K562 (cell line): ENCODE measurements around the gene TBC1D2. TPM values are rescaled to one million over a fixed set of nuclear protein-coding genes. Genes with fewer than 3 reads are reported as not detected.

Experiments used
- ATAC-seq: fragments of 200-7000 bp; cut with Tn5 transposase; 3 replicates; pipeline ENCODE4 v1.9.1; 2020; ENCODE audit warnings: moderate library complexity
- BruUV-seq: library from RNA; stranded (reverse); fragments of 400-500 nt; replicated peaks from 2 replicates; lab custom pipeline; 2021; lab: Mats Ljungman, UMichigan
- CTCF ChIA-PET: fragments of 300-600 bp; formaldehyde crosslinking; extraction: SDS; loops from one replicate; lab custom pipeline; 2021; ENCODE audit warnings: low intra/inter-chr PET ratio; lab: Yijun Ruan, JAX
- POLR2A ChIA-PET: fragments of 300-600, 350-650 bp; sonication (Branson Sonifier 250); formaldehyde crosslinking; extraction: SDS; loops from one replicate; lab custom pipeline; 2021; ENCODE audit warnings: antibody characterized with exemption, inconsistent platforms; lab: Yijun Ruan, JAX
- DNase-seq, 4 experiments: peaks; one replicate each; pipeline versions ENCODE4 v3.0.0 to v3.0.0-alpha.2; 2011 to 2018; ENCODE audit warnings: low spot score in 3 of 4, mixed read lengths in 3 of 4; ENCODE audit errors: extremely low read depth in 1 of 4
- FAIRE-seq: peaks from 2 replicates; lab custom pipeline; 2011; peaks lifted over from hg19 to GRCh38; lab: Jason Lieb, UNC
- H2AFZ ChIP-seq: 2 replicates; pipeline ENCODE4 v1.6.0; 2011; ENCODE audit warnings: low read depth, low read length, control low read depth, inconsistent platforms
- H3K27ac ChIP-seq: fragments of 200-600 bp; 3 replicates; pipeline ENCODE4 v1.8.0; 2011; ENCODE audit warnings: low read depth, mild to moderate bottlenecking, control low read depth, inconsistent platforms, low read length, moderate library complexity, mixed read lengths; ENCODE audit errors: extremely low read depth
- H3K27me3 ChIP-seq, 2 experiments: fragments of 300-600 bp in 1 of 2; 2 replicates in 1 of 2; 3 replicates in 1 of 2; pipeline versions ENCODE4 v1.6.0 to v1.8.0; 2011; ENCODE audit warnings: inconsistent platforms in 2 of 2, low read length in 2 of 2, mild to moderate bottlenecking in 1 of 2, mixed read lengths in 1 of 2, moderate library complexity in 1 of 2; ENCODE audit not compliant: control insufficient read depth in 2 of 2, insufficient read depth in 2 of 2
- H3K36me3 ChIP-seq: fragments of 300-600 bp; 3 replicates; pipeline ENCODE4 v1.8.0; 2011; ENCODE audit warnings: mild to moderate bottlenecking, low read length, inconsistent platforms; ENCODE audit not compliant: control insufficient read depth, insufficient read depth
- H3K4me1 ChIP-seq, 2 experiments: fragments of 200-600 bp in 1 of 2; replicated peaks in 1 of 2; 2 replicates in 1 of 2; 3 replicates in 1 of 2; pipeline versions ENCODE4 v1.5.1 to v1.8.0; 2011; ENCODE audit warnings: inconsistent platforms in 2 of 2, low read length in 2 of 2, mild to moderate bottlenecking in 1 of 2, mixed read lengths in 1 of 2, moderate library complexity in 1 of 2; ENCODE audit not compliant: control insufficient read depth in 2 of 2, insufficient read depth in 2 of 2
- H3K4me2 ChIP-seq: 2 replicates; pipeline ENCODE4 v1.6.1; 2011; ENCODE audit warnings: low read length, control low read depth, inconsistent platforms, mixed read lengths; ENCODE audit not compliant: insufficient read depth
- H3K4me3 ChIP-seq: fragments of 200-600 bp; sonication (generic), shearing (Covaris generic); 2 replicates; pipeline ENCODE4 v1.5.1; 2016; ENCODE audit warnings: control low read depth, inconsistent platforms
- H3K79me2 ChIP-seq: fragments of 200-600 bp; 3 replicates; pipeline ENCODE4 v1.8.0; 2011; ENCODE audit warnings: low read length, inconsistent platforms; ENCODE audit not compliant: control insufficient read depth, insufficient read depth
- H3K9ac ChIP-seq, 2 experiments: 2 replicates each; pipeline versions ENCODE4 v1.6.0 to v1.6.1; 2011; ENCODE audit warnings: low read depth in 2 of 2, low read length in 2 of 2, control low read depth in 1 of 2, inconsistent platforms in 1 of 2, mild to moderate bottlenecking in 1 of 2, mixed read lengths in 1 of 2; ENCODE audit not compliant: insufficient read depth in 1 of 2
- H3K9me1 ChIP-seq: one replicate; pipeline ENCODE4 v1.6.0; 2011; ENCODE audit warnings: inconsistent platforms, mild to moderate bottlenecking, low read length, moderate library complexity; ENCODE audit not compliant: control insufficient read depth, insufficient read depth
- H3K9me3 ChIP-seq: replicated peaks from 2 replicates; pipeline ENCODE4 v1.5.1; 2011; ENCODE audit warnings: low read depth, low read length, inconsistent platforms; ENCODE audit not compliant: control insufficient read depth, insufficient read depth
- H4K20me1 ChIP-seq: replicated peaks from 2 replicates; pipeline ENCODE4 v1.6.1; 2011; ENCODE audit warnings: low read length, inconsistent platforms, mixed read lengths; ENCODE audit not compliant: control insufficient read depth, insufficient read depth
- ARNT ChIP-seq, 2 experiments: fragments of 450-650 bp; IDR thresholded peaks; 2 replicates each; pipeline ENCODE4 v1.6.1; 2016; ENCODE audit warnings: mild to moderate bottlenecking in 1 of 2
- FOXJ3 ChIP-seq: sonication (generic); formaldehyde crosslinking; IDR thresholded peaks from 2 replicates; pipeline ENCODE4 v1.4.0; 2020; ENCODE audit warnings: mild to moderate bottlenecking, missing genetic modification reagents
- HDAC1 ChIP-seq, 2 experiments: fragments of 450-650 bp; IDR thresholded peaks; 2 replicates each; pipeline ENCODE4 v1.6.1; 2016 to 2017; ENCODE audit warnings: inconsistent platforms in 1 of 2, mild to moderate bottlenecking in 1 of 2, moderate library complexity in 1 of 2
- KDM5B ChIP-seq: fragments of 200-600 bp; sonication (generic); IDR thresholded peaks from 2 replicates; pipeline ENCODE4 v1.6.1; 2012; ENCODE audit warnings: low read depth, mild to moderate bottlenecking, moderate library complexity, low read length, control low read depth, inconsistent platforms; ENCODE audit not compliant: insufficient replicate concordance
- ZC3H11A ChIP-seq: IDR thresholded peaks from 2 replicates; pipeline ENCODE4 v1.6.1; 2012; ENCODE audit warnings: low read depth, low read length, improper control_type of control experiment
- ZNF830 ChIP-seq: fragments of 250-450 bp; sonication (Bioruptor Pico); IDR thresholded peaks from 2 replicates; pipeline ENCODE4 v1.5.0; 2021; ENCODE audit warnings: mild to moderate bottlenecking
- WGBS: fragments of 100-300 bp; shearing (Covaris generic); methylation state at CpG from one replicate; pipeline ENCODE4 v1.1.6; 2016; ENCODE audit warnings: low coverage, mixed read lengths; ENCODE audit not compliant: insufficient coverage; ENCODE audit errors: missing lambda C conversion rate; 5-methylcytosine and 5-hydroxymethylcytosine counted together
- in situ Hi-C: fragments of 300-500 bp; cut with MboI; formaldehyde crosslinking; loops from 4 replicates; pipeline ENCODE4 v1.15.0; 2018; ENCODE audit warnings: inconsistent platforms, mixed read lengths
- intact Hi-C: fragments of 100-400 bp; cut with micrococcal nuclease; formaldehyde crosslinking; loops from 2 replicates; pipeline ENCODE4 v1.14.2; 2022
- polyA plus RNA-seq, 8 experiments: library from polyadenylated mRNA; depleted of rRNA in 4 of 8; stranded (reverse) in 5 of 8; unstranded in 3 of 8; fragments of >200 nt; fragmentation: Nextera tagmentation in 2 of 8; fragmentation: Illumina TruSeq in 1 of 8; extraction: Ambion mirVana in 2 of 8; extraction: Trizol in 1 of 8; gene quantifications; 2 replicates each; pipeline versions ENCODE4 v1.2.1 to v1.2.3, GENCODE V29; 2011 to 2014; ENCODE audit warnings: inconsistent platforms in 1 of 8, missing spikeins in 1 of 8
- total RNA-seq, 7 experiments: library from RNA; depleted of rRNA in 6 of 7; stranded (reverse); fragments of >200 nt in 6 of 7; fragmentation: Illumina TruSeq in 2 of 7; extraction: Trizol in 2 of 7; gene quantifications; 2 replicates each; pipeline versions ENCODE4 v1.2.1 to v1.2.3, GENCODE V29; 2011 to 2021; ENCODE audit warnings: low replicate concordance in 1 of 7
- TF ChIP-seq, protein P1 (sequence below): fragments of 450-650 bp; formaldehyde crosslinking; IDR thresholded peaks from 2 replicates; pipeline ENCODE4 v1.4.0; 2020; ENCODE audit warnings: mild to moderate bottlenecking, moderate library complexity
- TF ChIP-seq, protein P2 (sequence below): IDR thresholded peaks from 3 replicates; pipeline ENCODE4 v1.6.1; 2011; ENCODE audit warnings: borderline replicate concordance, mild to moderate bottlenecking; ENCODE audit not compliant: insufficient read length, insufficient read depth

The TBC1D2 gene
- total and polyA plus RNA-seq, 9 of the 15 experiments (the other 6 are each of a cell fraction or from before 2014, with no cell fraction given) = 0.10 to 7.0 (median 2.5) TPM

DNA sequence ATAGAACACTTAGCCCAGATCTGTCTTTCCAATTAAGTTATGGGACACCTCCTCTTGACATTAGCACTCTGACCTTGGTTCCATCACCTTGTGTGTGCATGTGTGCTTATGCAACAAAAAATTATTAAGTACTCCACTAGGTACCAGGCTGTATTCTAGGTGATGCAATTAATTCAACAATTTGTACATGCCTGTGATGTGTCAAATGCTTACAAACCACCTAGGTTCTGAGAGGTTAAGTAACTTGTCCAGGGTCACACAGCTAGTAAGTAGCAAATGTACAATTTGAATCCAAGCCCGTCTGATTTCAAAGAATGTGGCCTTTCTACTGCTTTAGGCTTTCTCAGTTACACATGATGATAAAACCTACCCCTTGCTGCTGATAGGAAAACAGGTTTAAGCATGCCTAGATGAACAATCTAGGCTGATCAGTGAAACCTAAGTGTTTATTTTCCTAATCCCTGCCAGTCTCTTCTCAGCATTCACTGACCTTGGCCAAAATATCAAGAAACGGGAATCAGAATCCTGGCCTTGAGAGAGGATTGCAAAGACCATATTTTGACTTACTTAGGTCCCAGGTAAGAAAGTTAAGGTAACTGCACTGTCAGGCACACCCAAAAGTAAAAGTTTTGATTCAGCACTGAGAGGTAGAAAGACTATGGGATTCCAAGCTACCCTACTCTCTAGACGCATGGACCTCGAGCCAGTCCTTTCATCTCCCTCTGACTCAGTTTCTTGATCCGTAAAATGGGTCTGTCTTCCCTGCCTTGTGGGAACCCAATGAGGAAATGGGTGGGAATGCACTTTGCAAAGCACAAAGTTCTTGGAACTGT, 1.0 kb downstream of the TBC1D2 start (continued):
- TF ChIP-seq, protein P1, sequence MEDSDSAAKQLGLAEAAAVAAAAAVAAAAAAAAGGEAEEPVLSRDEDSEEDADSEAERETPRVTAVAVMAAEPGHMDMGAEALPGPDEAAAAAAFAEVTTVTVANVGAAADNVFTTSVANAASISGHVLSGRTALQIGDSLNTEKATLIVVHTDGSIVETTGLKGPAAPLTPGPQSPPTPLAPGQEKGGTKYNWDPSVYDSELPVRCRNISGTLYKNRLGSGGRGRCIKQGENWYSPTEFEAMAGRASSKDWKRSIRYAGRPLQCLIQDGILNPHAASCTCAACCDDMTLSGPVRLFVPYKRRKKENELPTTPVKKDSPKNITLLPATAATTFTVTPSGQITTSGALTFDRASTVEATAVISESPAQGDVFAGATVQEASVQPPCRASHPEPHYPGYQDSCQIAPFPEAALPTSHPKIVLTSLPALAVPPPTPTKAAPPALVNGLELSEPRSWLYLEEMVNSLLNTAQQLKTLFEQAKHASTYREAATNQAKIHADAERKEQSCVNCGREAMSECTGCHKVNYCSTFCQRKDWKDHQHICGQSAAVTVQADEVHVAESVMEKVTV = no peak
- TF ChIP-seq ARNT (IDR thresholded peaks at IDR 0.05) (no peak), FOXJ3 (CRISPR knock-in tag) (no peak), ZNF830 (CRISPR knock-in tag) (no peak)
- TF ChIP-seq, protein P2, sequence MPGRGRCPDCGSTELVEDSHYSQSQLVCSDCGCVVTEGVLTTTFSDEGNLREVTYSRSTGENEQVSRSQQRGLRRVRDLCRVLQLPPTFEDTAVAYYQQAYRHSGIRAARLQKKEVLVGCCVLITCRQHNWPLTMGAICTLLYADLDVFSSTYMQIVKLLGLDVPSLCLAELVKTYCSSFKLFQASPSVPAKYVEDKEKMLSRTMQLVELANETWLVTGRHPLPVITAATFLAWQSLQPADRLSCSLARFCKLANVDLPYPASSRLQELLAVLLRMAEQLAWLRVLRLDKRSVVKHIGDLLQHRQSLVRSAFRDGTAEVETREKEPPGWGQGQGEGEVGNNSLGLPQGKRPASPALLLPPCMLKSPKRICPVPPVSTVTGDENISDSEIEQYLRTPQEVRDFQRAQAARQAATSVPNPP = no peak

DNA sequence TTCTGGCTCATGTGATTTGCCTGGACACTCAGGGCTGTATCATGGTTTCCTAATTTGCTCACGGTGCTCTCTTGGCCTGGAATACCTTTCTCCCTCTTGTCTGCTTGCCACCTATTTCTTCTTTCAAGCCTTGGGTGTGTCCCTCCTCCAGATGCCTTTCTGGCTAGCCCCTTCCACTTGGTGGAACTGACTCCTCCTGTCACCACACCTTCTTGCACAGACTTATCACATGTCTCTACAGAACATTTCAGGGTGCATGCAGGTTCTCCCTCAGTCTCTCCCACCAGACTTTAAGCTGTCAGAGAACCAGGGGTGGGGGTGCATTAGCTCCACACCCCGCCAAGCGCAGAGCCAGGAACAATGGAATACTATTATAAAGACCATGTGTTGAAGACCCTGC, 1.9 kb downstream of the TBC1D2 start:
- FAIRE-seq = no peak
- peak overlapping the region; percentile 25; the same call in 1 of the 2 replicates for H2AFZ ChIP-seq
- H3K9ac ChIP-seq = peak overlapping the region; percentile 16 to 66; a peak in 2 of 4 replicates
- H3K36me3 ChIP-seq = peaks cover 18% of the 10 kb centered on the region; the same call in 2 of the 3 replicates
- TF ChIP-seq KDM5B = no peak
- TF ChIP-seq HDAC1 (IDR thresholded peaks at IDR 0.05) = no peak
- TF ChIP-seq ZC3H11A = no peak
- H4K20me1 ChIP-seq = no peaks in the 10 kb centered on the region
- H3K4me3 ChIP-seq = peak overlapping the region; percentile 8; the same call in 1 of the 2 replicates
- no peaks in the 10 kb centered on the region for H3K9me3 ChIP-seq
- intact Hi-C loops (no loop called here), in situ Hi-C loops (loop anchor here (25.0 kb wide), 1 partner anchor 341 kb away; the partner anchor contains the start of gene TRMO)
- CTCF ChIA-PET = no interaction called here
- H3K27me3 ChIP-seq = no peaks in the 10 kb centered on the region
- 60% methylated on average over 3 of the region's 3 CpGs for WGBS
- BruUV-seq = no TSS peak
- peak overlapping the region; percentile 54 for H3K4me2 ChIP-seq
- H3K27ac ChIP-seq = no peak overlapping the region
- H3K9me1 ChIP-seq = no peaks in the 10 kb centered on the region
- no peak for ATAC-seq
- no peak for DNase-seq
- H3K79me2 ChIP-seq = peaks cover 24% of the 10 kb centered on the region
- H3K4me1 ChIP-seq = peaks cover 37 to 50% of the 10 kb centered on the region in 2 experiments
- POLR2A ChIA-PET = interaction anchor here (0.7 to 1.8 kb wide), 4 partner anchors 12 to 71 kb away, joined by 3 to 7 read pairs (median 4); no protein-coding TSS in a partner anchor
